Measurements from ENCODE around the gene BMAL1. TPM values are rescaled to one million over a fixed set of nuclear protein-coding genes. Genes with fewer than 3 reads are reported as not detected.

BMAL1 gene
- total and polyA plus RNA-seq, 2 donors from 2014 or later, result 9.2 to 20.6 TPM

GRCh38 chr11:13280777-13281176 lies 3.2 kb downstream of the BMAL1 start:
- H3K27me3 ChIP-seq (ENCODE audit: control insufficient read depth, insufficient read depth, low read length), result peaks cover 22% of the 10 kb centered on the region
- no peak overlapping the region for H3K27ac ChIP-seq (ENCODE audit: low read depth in 2 of 2, low read length in 2 of 2)
- DNase-seq (no peak), FAIRE-seq (no peak)
- H3K4me3 ChIP-seq (ENCODE audit: low read length in 3 of 3), result no peak overlapping the region
- no peaks in the 10 kb centered on the region for H3K9me3 ChIP-seq (ENCODE audit: control insufficient read depth in 2 of 3, insufficient read depth in 1 of 3, low read length in 3 of 3)
- peaks cover 0 to 2% (median 0%) of the 10 kb centered on the region in 3 donors for H3K36me3 ChIP-seq (ENCODE audit: control insufficient read depth in 2 of 3, insufficient read depth in 3 of 3, low read length in 3 of 3)
- H3K9ac ChIP-seq (ENCODE audit: low read length in 3 of 3), result no peak overlapping the region
- no peaks in the 10 kb centered on the region for H3K4me1 ChIP-seq (ENCODE audit: control insufficient read depth in 2 of 3, insufficient read depth in 2 of 3, low read depth in 1 of 3, low read length in 3 of 3)
- no peak for TF ChIP-seq CTCF (IDR thresholded peaks at IDR 0.05; ENCODE audit: borderline replicate concordance, extremely low read depth, insufficient read depth)
- intact Hi-C loops (cut with DNase I), result no loop called here

- intact Hi-C loops (cut with DNase I), result no loop called here
- DNase-seq (peak in 3 of 5 donors; percentile 31 to 47 (median 41)), FAIRE-seq (no peak)
- H3K4me1 ChIP-seq (ENCODE audit: control insufficient read depth in 2 of 3, insufficient read depth in 2 of 3, low read depth in 1 of 3, low read length in 3 of 3), result no peaks in the 10 kb centered on the region
- no peaks in the 10 kb centered on the region for H3K9me3 ChIP-seq (ENCODE audit: control insufficient read depth in 2 of 3, insufficient read depth in 1 of 3, low read length in 3 of 3)
- peaks cover 0 to 2% (median 0%) of the 10 kb centered on the region in 3 donors for H3K36me3 ChIP-seq (ENCODE audit: control insufficient read depth in 2 of 3, insufficient read depth in 3 of 3, low read length in 3 of 3)
- no peak overlapping the region for H3K4me3 ChIP-seq (ENCODE audit: low read length in 3 of 3)
- peaks cover 19% of the 10 kb centered on the region for H3K27me3 ChIP-seq (ENCODE audit: control insufficient read depth, insufficient read depth, low read length)
- no peak overlapping the region for H3K9ac ChIP-seq (ENCODE audit: low read length in 3 of 3)
- no peak overlapping the region for H3K27ac ChIP-seq (ENCODE audit: low read depth in 2 of 2, low read length in 2 of 2)
- TF ChIP-seq CTCF (IDR thresholded peaks at IDR 0.05; ENCODE audit: borderline replicate concordance, extremely low read depth, insufficient read depth), result no peak
Measured at GRCh38 chr11:13283636-13284035, 6.0 kb downstream of the BMAL1 start.

GRCh38 chr11:13284776-13285588 lies 7.4 kb downstream of the BMAL1 start:
- intact Hi-C loops (cut with DNase I), result no loop called here
- no peak for FAIRE-seq

More at GRCh38 chr11:13284776-13285588, 7.4 kb downstream of the BMAL1 start:
- no peak for DNase-seq
- Histone ChIP-seq H3K9me3 (ENCODE audit: control insufficient read depth in 2 of 3, insufficient read depth in 1 of 3, low read length in 3 of 3) (no peaks in the 10 kb centered on the region), H3K4me3 (ENCODE audit: low read length in 3 of 3) (no peak overlapping the region), H3K9ac (ENCODE audit: low read length in 3 of 3) (no peak overlapping the region), H3K27me3 (ENCODE audit: control insufficient read depth, insufficient read depth, low read length) (peaks cover 8% of the 10 kb centered on the region), H3K27ac (ENCODE audit: low read depth in 2 of 2, low read length in 2 of 2) (no peak overlapping the region), H3K4me1 (ENCODE audit: control insufficient read depth in 2 of 3, insufficient read depth in 2 of 3, low read depth in 1 of 3, low read length in 3 of 3) (no peaks in the 10 kb centered on the region), H3K36me3 (ENCODE audit: control insufficient read depth in 2 of 3, insufficient read depth in 3 of 3, low read length in 3 of 3) (peaks cover 0 to 2% (median 0%) of the 10 kb centered on the region in 3 donors)
- TF ChIP-seq CTCF (IDR thresholded peaks at IDR 0.05; ENCODE audit: borderline replicate concordance, extremely low read depth, insufficient read depth), result no peak

Data from kidney (tissue), 14 donors.